Jurkat, Clone E6-1 (cell line): ENCODE results near the gene SLC23A2.
A peak's percentile ranks its signal among the peaks of the same experiment; 100 is the strongest.

ENCODE experiments used
- DNase-seq: peaks from one replicate; pipeline ENCODE4 v3.0.0-alpha.2; 2011; ENCODE audit warnings: low read depth, low spot score
- H3K4me3 ChIP-seq: 2 replicates; pipeline ENCODE4 v1.5.1; 2011; ENCODE audit warnings: mild to moderate bottlenecking, low read length, control low read depth, moderate library complexity

Gene SLC23A2

DNA sequence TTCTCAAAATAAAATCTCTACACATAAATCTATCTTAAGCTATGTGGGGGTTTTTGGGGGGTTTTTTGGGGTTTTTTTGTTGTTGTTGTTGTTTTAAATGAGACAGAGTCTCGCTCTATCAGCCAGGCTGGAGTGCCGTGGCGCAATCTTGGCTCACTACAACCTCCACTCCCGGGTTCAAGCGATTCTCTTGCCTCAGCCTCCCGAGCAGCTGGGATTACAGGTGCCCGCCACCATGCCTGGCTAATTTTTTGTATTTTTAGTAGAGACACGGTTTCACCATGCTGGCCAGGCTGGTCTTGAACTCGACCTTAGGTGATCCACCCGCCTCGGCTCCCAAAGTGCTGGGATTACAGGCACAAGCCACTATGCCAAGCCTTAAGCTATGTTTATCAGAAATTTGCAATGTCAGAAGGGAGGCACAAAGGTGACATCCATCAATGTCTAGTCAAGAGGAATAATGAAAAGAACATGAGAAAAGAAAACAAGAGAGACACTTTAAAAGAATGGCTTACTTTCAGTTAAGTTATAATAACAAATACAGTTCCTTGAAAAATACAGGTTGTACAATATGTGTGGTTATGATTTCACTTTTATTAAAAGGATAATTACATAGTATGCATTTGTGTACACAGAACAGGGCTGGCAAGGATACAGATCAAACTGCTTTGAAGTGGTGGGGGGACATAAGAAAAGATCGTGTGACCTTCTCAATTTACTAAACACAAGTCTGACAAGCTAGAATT is 28.6 kb downstream of the SLC23A2 start:
- H3K4me3 ChIP-seq = no peak overlapping the region
- DNase-seq = no peak

DNA sequence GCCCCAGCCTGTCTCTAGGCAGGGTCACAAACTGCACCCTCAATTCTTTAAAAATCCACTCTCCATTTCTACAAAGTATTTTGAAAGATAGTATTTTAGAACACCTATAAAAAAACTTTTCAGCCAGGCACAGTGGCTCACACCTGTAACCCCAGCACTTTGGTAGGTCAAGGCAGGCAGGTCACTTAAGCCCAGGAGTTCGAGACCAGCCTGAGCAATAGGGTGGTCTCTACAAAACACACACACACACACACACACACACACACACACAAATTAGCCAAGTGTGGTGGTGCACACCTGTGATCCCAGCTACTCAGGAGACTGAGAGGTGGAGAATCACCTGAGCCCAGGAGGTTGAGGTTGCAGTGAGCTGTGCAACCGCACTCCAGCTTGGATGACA is 30.2 kb downstream of the SLC23A2 start:
- DNase-seq = no peak
- H3K4me3 ChIP-seq = no peak overlapping the region

DNA sequence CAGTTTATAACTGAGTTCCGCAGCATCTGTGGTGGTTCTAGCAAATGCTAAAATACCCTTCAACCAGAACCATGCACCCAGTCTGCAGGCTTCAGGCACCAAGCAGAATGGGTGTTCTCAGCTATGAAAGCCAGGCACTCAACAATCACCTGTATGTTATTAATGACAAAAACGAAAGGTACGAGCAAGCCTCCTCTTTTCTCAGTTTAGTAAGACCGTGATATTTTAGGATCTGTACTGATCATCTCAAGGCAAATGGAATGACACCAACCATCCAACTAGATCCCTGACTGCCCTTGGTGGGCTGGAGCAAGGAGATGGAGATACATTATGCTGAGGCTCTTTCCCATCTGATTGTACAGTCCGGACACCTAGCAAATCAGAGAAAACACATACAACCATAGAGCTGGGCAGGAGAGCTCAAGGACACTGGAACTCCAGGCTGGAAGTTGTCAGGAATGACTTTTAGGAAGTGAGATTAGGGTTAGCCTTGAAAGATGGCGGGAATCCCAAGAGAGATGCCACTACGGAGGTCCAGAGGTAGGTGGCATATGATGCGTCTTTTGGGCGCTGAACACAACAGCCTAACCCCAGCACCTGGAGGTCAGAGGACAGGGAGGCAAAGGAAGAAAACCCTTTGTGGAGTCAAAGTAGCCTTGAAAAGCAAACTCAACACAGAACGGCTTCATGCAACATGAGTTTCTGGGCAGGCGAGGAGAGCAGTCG is 33.4 kb downstream of the SLC23A2 start:
- no peak overlapping the region for H3K4me3 ChIP-seq
- DNase-seq = no peak

DNA sequence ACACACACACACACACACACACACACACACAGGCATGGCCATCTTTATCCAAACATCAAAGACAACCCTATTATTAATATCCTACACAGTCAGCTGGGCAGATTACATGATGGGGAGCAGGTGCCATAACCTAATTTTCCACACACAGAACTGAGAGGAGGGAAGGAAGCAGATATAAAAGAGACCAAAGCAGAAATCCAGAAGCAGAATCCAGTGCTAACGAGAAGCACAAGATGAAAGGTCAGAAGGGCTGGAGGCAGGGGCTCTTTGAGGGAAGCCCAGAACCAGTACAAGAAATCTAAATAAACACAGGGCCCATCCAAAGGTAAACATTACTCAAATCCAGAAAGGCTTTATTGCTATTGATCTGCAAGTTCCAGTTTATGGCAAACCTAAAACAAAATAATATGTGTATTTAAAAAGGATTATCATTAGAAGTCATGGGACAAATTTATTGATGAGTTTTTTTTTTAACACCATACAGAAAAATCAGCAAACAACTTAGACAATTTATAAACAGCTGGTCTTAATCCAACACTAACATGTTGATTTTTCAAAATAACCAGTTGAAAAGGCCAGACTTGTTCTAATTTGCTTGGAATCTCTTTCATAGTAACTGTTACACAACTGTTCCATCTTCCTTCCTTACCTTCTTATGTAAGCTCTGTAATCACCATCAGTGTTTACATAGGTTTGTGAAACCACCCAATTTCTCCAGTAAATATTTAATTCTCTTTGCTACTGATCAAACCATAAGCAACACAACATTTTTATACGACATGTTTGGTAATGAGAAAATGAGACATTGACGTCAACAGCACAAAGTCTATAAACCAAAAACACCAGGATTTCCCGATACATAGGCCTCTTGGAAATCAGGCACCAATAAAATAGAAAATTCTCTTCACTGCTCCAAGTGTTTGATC is 34.2 kb downstream of the SLC23A2 start:
- DNase-seq = no peak
- no peak overlapping the region for H3K4me3 ChIP-seq

- DNase-seq = peak; percentile 67
- peak overlapping the region; percentile 15; the same call in 1 of the 2 replicates for H3K4me3 ChIP-seq
These were observed 39.0 kb downstream of the SLC23A2 start for GRCh38 chr20:4962241-4962855.

- peak; percentile 61 for DNase-seq
- H3K4me3 ChIP-seq = no peak overlapping the region
These were observed 39.6 kb downstream of the SLC23A2 start for GRCh38 chr20:4961746-4962145.

DNA sequence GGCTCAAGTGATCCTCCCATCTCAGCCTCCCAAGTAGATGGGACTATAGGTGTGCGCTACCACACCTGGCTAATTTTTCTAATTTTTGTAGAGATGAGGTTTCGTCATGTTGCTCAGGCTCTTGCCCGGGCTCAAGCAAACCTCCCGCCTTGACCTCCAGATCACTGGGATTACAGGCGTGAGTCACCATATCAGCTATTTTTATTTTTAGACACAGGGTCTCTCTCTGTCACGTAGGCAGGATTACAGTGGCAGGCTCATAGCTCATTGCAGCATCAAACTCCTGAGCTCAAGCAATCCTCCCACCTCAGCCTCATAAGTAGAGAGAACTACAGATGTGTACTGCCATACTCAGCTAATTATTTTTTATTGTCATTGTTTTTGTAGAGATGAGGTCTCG is 41.7 kb downstream of the SLC23A2 start:
- no peak for DNase-seq
- H3K4me3 ChIP-seq = no peak overlapping the region

DNA sequence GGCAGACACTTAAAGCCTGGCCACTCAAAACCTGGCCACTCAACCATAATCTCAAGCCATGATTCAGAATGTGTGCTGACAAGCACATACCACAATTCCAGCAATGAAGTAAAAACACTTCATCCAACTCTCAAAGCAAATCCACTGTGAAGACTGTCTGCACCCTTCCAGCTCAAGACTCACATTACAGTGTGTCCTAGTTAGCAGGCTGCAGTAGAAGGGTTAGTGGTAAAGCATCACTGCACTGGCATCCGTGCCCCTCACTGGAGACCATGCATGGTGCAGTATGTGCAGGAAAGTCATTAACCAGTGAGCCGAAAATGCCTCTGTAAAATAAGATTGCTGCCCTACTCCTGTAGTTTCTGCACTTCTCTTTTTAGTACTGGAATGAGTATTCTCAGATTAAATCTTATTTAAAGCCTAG is 43.4 kb downstream of the SLC23A2 start:
- no peak overlapping the region for H3K4me3 ChIP-seq
- DNase-seq = no peak

DNA sequence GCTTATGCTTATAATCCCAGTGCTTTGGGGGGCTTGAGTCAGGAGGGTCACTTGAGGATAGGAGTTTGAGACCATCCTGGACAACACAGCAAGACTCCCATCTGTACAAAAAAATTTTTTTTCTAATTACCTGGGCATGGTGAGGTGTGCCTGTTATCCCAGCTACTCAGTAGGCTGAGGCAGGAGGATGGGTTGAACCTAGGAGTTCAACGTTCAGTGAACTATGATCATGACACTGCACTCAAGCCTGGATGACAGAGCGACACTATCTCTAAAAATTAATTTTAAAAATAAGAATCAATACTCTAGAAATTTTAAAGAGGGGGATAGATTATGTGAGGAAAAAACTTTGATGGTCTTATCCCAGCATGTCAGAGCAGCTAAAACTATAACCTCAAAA is 44.1 kb downstream of the SLC23A2 start:
- DNase-seq = no peak
- H3K4me3 ChIP-seq = no peak overlapping the region

GRCh38 chr20:4956200-4956810 is 45.0 kb downstream of the SLC23A2 start:
- peak; percentile 74 for DNase-seq
- no peak overlapping the region for H3K4me3 ChIP-seq

DNA sequence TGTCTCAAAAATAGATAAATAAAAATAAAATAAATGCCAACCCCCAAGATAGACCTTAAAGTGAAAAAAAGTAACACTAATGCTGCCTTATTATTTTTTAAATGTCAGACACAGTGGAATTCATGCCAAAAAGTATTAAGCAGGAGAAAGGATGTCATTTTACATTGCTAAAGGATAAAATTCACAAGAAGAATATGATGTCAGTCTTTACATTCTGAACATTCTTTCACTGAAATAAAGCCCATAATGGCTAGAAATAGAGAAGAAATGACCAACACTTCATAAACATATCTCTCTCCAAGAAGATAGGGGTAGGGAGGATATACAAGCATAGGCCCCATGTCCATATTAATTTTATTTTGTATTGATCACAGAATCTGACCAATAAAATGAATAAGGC is 47.4 kb downstream of the SLC23A2 start:
- DNase-seq = no peak
- H3K4me3 ChIP-seq = no peak overlapping the region

- DNase-seq = no peak
- H3K4me3 ChIP-seq = no peak overlapping the region
These were observed 49.1 kb downstream of the SLC23A2 start for GRCh38 chr20:4952229-4952628.

- H3K4me3 ChIP-seq = no peak overlapping the region
- DNase-seq = no peak
These were observed 50.0 kb downstream of the SLC23A2 start for GRCh38 chr20:4951299-4951698.

DNA sequence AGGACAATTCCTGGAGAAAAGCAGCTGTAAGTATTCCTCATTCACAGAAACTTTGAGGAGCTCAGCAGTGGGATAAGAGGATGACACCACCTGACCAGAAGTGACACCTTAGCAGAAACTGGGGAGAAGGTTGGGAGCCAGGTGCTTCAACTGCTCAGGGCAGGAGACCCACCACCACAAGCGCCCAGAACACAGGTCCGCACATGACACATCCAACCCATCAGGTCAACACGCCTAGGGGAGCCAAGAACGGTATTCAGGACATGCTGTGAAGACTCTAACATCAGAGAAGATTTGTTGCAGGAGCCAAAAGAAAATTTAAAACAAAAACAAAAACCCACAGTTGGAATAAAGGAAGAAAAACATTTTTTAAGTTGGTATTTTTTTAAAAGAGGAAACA is 50.5 kb downstream of the SLC23A2 start:
- no peak for DNase-seq
- no peak overlapping the region for H3K4me3 ChIP-seq

DNA sequence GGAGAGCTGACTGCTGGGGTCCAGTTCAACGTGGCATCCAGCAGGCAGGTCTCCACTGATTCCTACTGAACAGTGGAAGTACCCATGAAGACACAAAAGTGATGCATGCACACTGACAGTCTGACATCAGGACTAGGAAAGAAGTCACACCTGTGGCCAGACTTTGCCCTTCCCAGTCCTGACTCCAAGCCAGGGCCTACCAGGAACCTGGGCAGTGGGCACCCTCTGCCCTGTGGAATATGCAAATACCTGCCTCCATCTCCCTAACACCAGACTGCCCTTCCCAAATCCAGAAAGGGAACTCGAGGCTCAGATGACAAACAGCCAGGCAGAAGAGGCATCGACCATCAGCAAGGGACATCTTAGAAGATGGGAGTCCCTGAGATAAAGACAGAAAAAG is 50.9 kb downstream of the SLC23A2 start:
- no peak overlapping the region for H3K4me3 ChIP-seq

DNA sequence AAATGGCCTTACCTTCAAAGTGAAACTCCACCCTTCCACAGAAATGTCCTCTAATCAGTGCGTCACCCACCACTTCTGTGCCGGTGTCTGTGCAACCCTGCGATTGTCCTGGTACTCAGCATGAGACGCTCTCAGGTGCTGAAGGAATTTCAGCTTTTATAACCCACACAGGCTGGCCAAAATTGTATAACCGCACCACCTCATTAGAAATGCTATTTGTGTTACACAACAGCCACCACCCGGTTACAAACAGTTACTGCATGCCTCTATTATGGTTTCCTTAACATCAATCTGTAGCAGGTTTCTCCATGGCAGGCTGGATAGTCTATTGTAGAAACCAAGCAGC is 51.5 kb downstream of the SLC23A2 start:
- peak; percentile 16 for DNase-seq
- H3K4me3 ChIP-seq = no peak overlapping the region

More for the DNA sequence above, 50.9 kb downstream of the SLC23A2 start:
- DNase-seq = no peak

- no peak for DNase-seq
- no peak overlapping the region for H3K4me3 ChIP-seq
These were observed 53.3 kb downstream of the SLC23A2 start for GRCh38 chr20:4947817-4948559.

GRCh38 chr20:4946986-4947385 is 54.3 kb downstream of the SLC23A2 start:
- H3K4me3 ChIP-seq = no peak overlapping the region

More at GRCh38 chr20:4946986-4947385, 54.3 kb downstream of the SLC23A2 start:
- DNase-seq = no peak
